Adrenal gland (tissue), 5 donors: ENCODE data around the gene PIK3C2B.

Experiments used
- POLR2A ChIP-seq, 2 donors: fragments of 450-650 bp; IDR thresholded peaks; one replicate each; pipeline ENCODE4 v1.6.1; 2017; ENCODE audit warnings: antibody characterized with exemption in 2 of 2, mild to moderate bottlenecking in 2 of 2, moderate library complexity in 1 of 2
- TF ChIP-seq, protein P1 (sequence below), 6 experiments: fragments of 450-650 bp in 4 of 6; fragments of 200-600 bp in 2 of 6; sonication (generic) in 1 of 6; IDR thresholded peaks; 1 replicate in 5 of 6; 2 replicates in 1 of 6; pipeline versions ENCODE4 v1.5.1 to v1.8.0; 2016 to 2021; ENCODE audit warnings: antibody characterized with exemption in 6 of 6, mild to moderate bottlenecking in 2 of 6, moderate library complexity in 1 of 6
- donor health status: DM: no; HTN: no; CAD: no.

DNA sequence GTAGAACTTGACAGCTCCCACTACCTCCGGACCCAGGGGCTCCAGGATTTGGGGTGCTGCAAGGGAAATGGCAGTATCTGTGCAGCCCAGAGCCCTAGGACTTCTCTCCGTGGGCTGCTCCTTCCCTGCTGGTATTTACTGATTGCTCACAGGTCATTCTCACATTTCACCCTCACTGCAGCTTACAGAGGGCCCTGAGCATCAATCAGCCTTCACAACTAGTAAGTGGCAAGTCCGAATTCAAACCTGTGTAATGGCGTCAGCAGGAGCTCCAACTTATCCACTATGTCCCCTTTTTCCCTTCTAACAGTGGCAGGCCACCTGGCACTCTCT, 32.4 kb downstream of the PIK3C2B start:
- TF ChIP-seq, protein P1, sequence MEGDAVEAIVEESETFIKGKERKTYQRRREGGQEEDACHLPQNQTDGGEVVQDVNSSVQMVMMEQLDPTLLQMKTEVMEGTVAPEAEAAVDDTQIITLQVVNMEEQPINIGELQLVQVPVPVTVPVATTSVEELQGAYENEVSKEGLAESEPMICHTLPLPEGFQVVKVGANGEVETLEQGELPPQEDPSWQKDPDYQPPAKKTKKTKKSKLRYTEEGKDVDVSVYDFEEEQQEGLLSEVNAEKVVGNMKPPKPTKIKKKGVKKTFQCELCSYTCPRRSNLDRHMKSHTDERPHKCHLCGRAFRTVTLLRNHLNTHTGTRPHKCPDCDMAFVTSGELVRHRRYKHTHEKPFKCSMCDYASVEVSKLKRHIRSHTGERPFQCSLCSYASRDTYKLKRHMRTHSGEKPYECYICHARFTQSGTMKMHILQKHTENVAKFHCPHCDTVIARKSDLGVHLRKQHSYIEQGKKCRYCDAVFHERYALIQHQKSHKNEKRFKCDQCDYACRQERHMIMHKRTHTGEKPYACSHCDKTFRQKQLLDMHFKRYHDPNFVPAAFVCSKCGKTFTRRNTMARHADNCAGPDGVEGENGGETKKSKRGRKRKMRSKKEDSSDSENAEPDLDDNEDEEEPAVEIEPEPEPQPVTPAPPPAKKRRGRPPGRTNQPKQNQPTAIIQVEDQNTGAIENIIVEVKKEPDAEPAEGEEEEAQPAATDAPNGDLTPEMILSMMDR (IDR thresholded peaks at IDR 0.05), result no peak
- TF ChIP-seq POLR2A (IDR thresholded peaks at IDR 0.05), result no peak
